ENCODE measurements around the gene APBB1IP. TPM values are rescaled to one million over a fixed set of nuclear protein-coding genes. Genes with fewer than 3 reads are reported as not detected.

APBB1IP gene
- total RNA-seq, 2 experiments from 2014 or later, result 44.5 to 45.6 TPM

GRCh38 chr10:26445411-26446031 is 7.4 kb downstream of the APBB1IP start:
- Histone ChIP-seq H3K27me3 (ENCODE audit: control insufficient read depth in 1 of 2, insufficient read depth in 2 of 2, low read length in 2 of 2) (no peaks in the 10 kb centered on the region), H3K36me3 (ENCODE audit: insufficient read depth, low read length) (peaks cover 15% of the 10 kb centered on the region), H3K9me3 (ENCODE audit: control insufficient read depth in 1 of 2, insufficient read depth in 1 of 2, low read length in 2 of 2) (no peaks in the 10 kb centered on the region), H3K4me3 (ENCODE audit: low read length) (no peak overlapping the region), H3K4me1 (ENCODE audit: insufficient read depth, low read length) (peaks cover 71% of the 10 kb centered on the region), H3K27ac (ENCODE audit: low read depth in 1 of 2, low read length in 2 of 2) (peak overlapping the region; percentile 50 to 51)
- peaks cover 60% of the 10 kb centered on the region for H3K36me3 Mint-ChIP-seq (ENCODE audit: low read depth)
- ATAC-seq (ENCODE audit: poor library complexity) (no peak), DNase-seq (peak in 1 of 14 experiments; percentile 39)
- peaks cover 84% of the 10 kb centered on the region for H3K4me1 Mint-ChIP-seq (ENCODE audit: low read depth)
- H3K27me3 Mint-ChIP-seq, result no peaks in the 10 kb centered on the region
- no peaks in the 10 kb centered on the region for H3K9me3 Mint-ChIP-seq
- TF ChIP-seq CTCF (IDR thresholded peaks at IDR 0.05), result no peak
- POLR2A ChIA-PET, result interaction anchor here (0.7 to 1.1 kb wide), 4 partner anchors 7 to 36 kb away, joined by 3 to 6 read pairs (median 3); partner anchors contain the start of gene APBB1IP
- CTCF ChIA-PET, result interaction anchor here (1.2 kb wide), 1 partner anchor 26 kb away, joined by 3 read pairs; no protein-coding TSS in a partner anchor
- peak overlapping the region; percentile 82 for H3K27ac Mint-ChIP-seq
- peak overlapping the region; percentile 25 for H3K4me3 Mint-ChIP-seq
- intact Hi-C loops (cut with DNase I, micrococcal nuclease), result loop anchor here (5.0 to 10.0 kb wide), 4 partner anchors 97 to 1892 kb away; partner anchors contain the start of genes MASTL (in 2 of the 2), YME1L1 (in 2 of the 2) and ABI1 (in 1 of the 2)

GRCh38 chr10:26446258-26446657 is 8.1 kb downstream of the APBB1IP start:
- Histone ChIP-seq H3K9me3 (ENCODE audit: control insufficient read depth in 1 of 2, insufficient read depth in 1 of 2, low read length in 2 of 2) (no peaks in the 10 kb centered on the region), H3K36me3 (ENCODE audit: insufficient read depth, low read length) (peaks cover 15% of the 10 kb centered on the region), H3K27ac (ENCODE audit: low read depth in 1 of 2, low read length in 2 of 2) (peak overlapping the region; percentile 50 to 51), H3K27me3 (ENCODE audit: control insufficient read depth in 1 of 2, insufficient read depth in 2 of 2, low read length in 2 of 2) (no peaks in the 10 kb centered on the region), H3K4me1 (ENCODE audit: insufficient read depth, low read length) (peaks cover 77% of the 10 kb centered on the region), H3K4me3 (ENCODE audit: low read length) (no peak overlapping the region)
- Mint-ChIP-seq H3K27ac (peak overlapping the region; percentile 82), H3K27me3 (no peaks in the 10 kb centered on the region), H3K36me3 (ENCODE audit: low read depth) (peaks cover 62% of the 10 kb centered on the region), H3K4me3 (peak overlapping the region; percentile 62), H3K9me3 (no peaks in the 10 kb centered on the region), H3K4me1 (ENCODE audit: low read depth) (peaks cover 87% of the 10 kb centered on the region)
- intact Hi-C loops (cut with DNase I, micrococcal nuclease), result loop anchor here (5.0 to 10.0 kb wide), 4 partner anchors 96 to 1891 kb away; partner anchors contain the start of genes MASTL (in 2 of the 2), YME1L1 (in 2 of the 2) and ABI1 (in 1 of the 2)
- TF ChIP-seq CTCF (IDR thresholded peaks at IDR 0.05), result no peak
- DNase-seq (peak in 1 of 14 experiments; percentile 29), ATAC-seq (ENCODE audit: poor library complexity) (no peak)
- ChIA-PET CTCF (no interaction called here), POLR2A (interaction anchor here (0.6 to 1.6 kb wide), 5 partner anchors 8 to 104 kb away, joined by 3 to 6 read pairs (median 4); partner anchors contain the start of gene APBB1IP)

- Mint-ChIP-seq H3K9me3 (no peaks in the 10 kb centered on the region), H3K27ac (peak overlapping the region; percentile 94), H3K36me3 (ENCODE audit: low read depth) (peaks cover 68% of the 10 kb centered on the region), H3K4me3 (peak overlapping the region; percentile 84), H3K27me3 (no peaks in the 10 kb centered on the region), H3K4me1 (ENCODE audit: low read depth) (peaks cover 90% of the 10 kb centered on the region)
- no peak for TF ChIP-seq CTCF (IDR thresholded peaks at IDR 0.05)
- CTCF ChIA-PET, result interaction anchor here (0.6 to 3.2 kb wide), 3 partner anchors 20 to 41 kb away, joined by 3 to 20 read pairs (median 4); no protein-coding TSS in a partner anchor
- H3K27ac ChIP-seq (ENCODE audit: low read depth in 1 of 2, low read length in 2 of 2), result peak overlapping the region; percentile 70 to 79
- peaks cover 20% of the 10 kb centered on the region for H3K36me3 ChIP-seq (ENCODE audit: insufficient read depth, low read length)
- no peaks in the 10 kb centered on the region for H3K27me3 ChIP-seq (ENCODE audit: control insufficient read depth in 1 of 2, insufficient read depth in 2 of 2, low read length in 2 of 2)
- intact Hi-C loops (cut with DNase I, micrococcal nuclease), result loop anchor here (1.0 to 10.0 kb wide), 9 partner anchors 9 to 1889 kb away; partner anchors contain the start of genes MASTL (in 2 of the 2), YME1L1 (in 2 of the 2) and ABI1 (in 1 of the 2)
- DNase-seq (no peak), ATAC-seq (ENCODE audit: poor library complexity) (no peak)
- H3K9me3 ChIP-seq (ENCODE audit: control insufficient read depth in 1 of 2, insufficient read depth in 1 of 2, low read length in 2 of 2), result no peaks in the 10 kb centered on the region
- H3K4me3 ChIP-seq (ENCODE audit: low read length), result peak overlapping the region; percentile 20
- POLR2A ChIA-PET, result interaction anchor here (1.0 to 4.1 kb wide), 7 partner anchors 10 to 113 kb away, joined by 3 to 28 read pairs (median 7); partner anchors contain the start of gene APBB1IP
- H3K4me1 ChIP-seq (ENCODE audit: insufficient read depth, low read length), result peaks cover 66% of the 10 kb centered on the region
Measured at GRCh38 chr10:26448292-26448691, 10.2 kb downstream of the APBB1IP start.

Measured in CD4-positive, alpha-beta T cell (primary cell).